ENCODE measurements around the gene SPNS1.
"Not testable (repeated sequence)": the region's sequence is repeated elsewhere in the genome, so short reads cannot be mapped to it uniquely, and the experiment has no call there.

The SPNS1 gene, protein sequence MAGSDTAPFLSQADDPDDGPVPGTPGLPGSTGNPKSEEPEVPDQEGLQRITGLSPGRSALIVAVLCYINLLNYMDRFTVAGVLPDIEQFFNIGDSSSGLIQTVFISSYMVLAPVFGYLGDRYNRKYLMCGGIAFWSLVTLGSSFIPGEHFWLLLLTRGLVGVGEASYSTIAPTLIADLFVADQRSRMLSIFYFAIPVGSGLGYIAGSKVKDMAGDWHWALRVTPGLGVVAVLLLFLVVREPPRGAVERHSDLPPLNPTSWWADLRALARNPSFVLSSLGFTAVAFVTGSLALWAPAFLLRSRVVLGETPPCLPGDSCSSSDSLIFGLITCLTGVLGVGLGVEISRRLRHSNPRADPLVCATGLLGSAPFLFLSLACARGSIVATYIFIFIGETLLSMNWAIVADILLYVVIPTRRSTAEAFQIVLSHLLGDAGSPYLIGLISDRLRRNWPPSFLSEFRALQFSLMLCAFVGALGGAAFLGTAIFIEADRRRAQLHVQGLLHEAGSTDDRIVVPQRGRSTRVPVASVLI

GRCh38 chr16:28974437-28975157 is at the start of gene SPNS1:
SPNS1 (plus strand) TSS chr16:28974778; CDS start chr16:28975152, 374 bp downstream.
- peak; percentile 82 for DNase-seq (ENCODE audit: low read depth)

DNA sequence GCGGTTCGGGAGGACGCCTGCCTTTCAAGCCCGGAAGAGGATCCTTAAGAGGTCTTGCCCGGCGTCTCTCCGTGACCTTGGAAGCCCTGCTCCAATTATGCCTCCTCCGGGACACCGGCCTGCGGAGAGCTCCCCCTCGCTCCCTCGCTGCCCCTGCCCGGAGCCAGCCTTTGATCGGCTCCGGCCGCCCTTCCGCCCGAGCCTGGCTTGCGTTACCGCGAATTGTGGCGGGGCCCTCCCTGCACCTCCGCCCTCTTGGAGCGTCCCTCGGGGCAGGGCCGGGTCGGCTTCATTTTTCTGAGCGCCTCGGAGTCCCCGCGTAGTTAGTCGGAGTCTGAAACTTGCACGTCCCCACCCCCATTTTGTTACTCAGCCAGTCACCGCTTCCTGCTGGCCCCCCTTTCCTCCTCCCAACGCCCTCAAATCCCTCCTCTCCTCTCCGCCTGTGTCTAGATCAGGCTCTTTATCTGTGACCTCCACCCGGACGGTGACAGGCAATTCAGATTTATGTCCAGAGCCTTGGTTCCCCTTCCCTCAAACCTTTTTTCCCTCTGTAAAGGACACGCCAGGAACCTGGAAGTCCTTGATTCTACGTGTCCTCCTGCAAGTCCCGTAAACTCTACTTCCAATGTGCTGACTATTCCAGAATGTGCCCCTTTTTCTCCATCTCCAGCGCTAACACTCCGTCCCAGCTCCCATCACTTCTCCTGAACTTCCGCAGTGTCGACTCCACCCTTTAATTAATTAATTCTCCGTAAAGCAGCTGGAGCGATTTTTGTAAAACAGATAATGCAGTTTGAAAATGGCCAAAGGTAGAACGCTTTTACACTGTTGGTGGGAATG is 49.0 kb upstream of the SPNS1 start:
- no peak for DNase-seq (ENCODE audit: low read depth)

DNA sequence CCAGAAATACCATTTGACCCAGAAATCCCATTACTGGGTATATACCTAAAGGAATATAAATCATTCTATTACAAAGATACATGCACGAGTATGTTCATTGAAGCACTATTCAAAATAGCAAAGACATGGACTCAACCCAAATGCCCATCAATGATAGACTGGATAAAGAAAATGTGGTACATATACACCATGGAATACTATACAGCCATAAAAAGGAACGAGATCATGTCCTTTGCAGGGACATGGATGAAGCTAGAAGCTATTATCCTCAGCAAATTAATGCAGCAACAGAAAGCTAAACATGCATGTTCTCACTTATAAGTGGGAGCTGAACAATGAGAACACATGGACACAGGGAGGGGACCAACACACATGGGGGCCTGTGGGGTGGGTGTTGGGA is 48.3 kb upstream of the SPNS1 start:
- DNase-seq (ENCODE audit: low read depth), result not testable (repeated sequence)

DNA sequence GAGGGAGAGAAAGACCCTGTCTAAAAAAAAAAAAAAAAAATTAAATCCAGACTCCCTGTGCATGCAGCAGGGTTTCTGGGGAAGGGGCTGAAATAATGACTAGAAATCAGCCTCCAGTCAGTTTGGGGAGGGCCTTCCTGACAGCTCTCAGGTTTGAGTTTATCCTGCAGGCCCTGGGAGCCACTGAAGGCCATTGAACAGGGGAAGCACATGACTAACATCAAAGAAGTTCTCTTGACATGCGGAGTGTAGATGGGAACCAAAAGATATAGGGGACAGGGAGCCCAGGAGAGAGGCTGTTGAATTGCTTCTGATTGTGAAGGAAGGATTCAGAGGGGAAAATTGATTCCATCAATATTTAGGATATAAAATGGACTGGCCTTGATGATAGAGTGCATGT is 46.8 kb upstream of the SPNS1 start:
- no peak for DNase-seq (ENCODE audit: low read depth)

DNA sequence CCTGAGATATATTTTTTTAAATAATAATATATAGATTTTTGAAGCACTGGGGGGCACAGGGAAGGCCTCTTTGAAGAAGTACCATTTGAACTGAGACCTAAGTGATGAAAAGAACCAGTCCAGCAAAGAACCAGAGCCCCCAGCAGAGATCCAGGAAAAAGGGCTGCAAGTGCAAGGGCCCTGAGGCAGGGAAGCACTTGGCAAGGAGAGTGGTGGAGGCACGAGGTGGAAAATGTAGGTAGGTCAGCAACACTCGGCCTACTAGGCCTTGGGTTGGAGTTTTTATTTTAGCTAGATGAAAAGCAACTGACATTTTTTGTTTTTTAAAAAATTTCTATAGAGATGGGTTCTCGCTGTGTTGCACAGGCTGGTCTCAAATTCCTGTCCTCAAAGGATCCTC is 44.4 kb upstream of the SPNS1 start:
- no peak for DNase-seq (ENCODE audit: low read depth)

DNA sequence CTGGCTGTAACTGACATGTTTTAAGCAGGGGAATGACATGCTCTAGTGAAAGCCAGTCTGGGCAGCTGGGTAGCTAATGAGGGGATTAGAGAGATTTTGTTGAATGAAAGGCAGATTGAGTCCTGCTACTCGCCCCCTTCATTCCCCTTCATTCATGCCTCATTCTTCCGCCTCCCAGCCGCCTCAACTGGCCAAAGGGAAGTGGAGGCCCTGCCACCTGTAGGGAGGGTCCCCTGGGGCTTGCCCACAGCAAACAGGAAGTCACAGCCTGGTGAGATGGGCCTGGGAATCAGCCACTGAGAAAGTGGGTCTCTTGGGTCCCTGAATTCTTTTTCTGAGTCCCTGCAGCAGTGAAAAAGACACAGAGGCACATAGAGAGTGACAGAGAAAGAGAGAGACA is 43.9 kb upstream of the SPNS1 start:
- no peak for DNase-seq (ENCODE audit: low read depth)

DNA sequence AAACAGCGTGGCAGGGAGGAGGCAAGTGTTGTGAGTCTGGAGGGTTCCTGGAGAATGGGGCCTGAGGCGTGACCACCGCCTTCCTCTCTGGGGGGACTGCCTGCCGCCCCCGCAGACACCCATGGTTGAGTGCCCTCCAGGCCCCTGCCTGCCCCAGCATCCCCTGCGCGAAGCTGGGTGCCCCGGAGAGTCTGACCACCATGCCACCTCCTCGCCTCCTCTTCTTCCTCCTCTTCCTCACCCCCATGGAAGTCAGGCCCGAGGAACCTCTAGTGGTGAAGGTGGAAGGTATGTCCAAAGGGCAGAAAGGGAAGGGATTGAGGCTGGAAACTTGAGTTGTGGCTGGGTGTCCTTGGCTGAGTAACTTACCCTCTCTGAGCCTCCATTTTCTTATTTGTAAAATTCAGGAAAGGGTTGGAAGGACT is 42.8 kb upstream of the SPNS1 start, which contains the start of gene CD19:
TSS of gene CD19 (plus strand) at position 171 of the 425 bp plus-strand sequence. CDS start at position 201, 30 bp downstream.
- DNase-seq (ENCODE audit: low read depth), result no peak

GRCh38 chr16:28932339-28933141 is 42.0 kb upstream of the SPNS1 start:
- DNase-seq (ENCODE audit: low read depth), result no peak

DNA sequence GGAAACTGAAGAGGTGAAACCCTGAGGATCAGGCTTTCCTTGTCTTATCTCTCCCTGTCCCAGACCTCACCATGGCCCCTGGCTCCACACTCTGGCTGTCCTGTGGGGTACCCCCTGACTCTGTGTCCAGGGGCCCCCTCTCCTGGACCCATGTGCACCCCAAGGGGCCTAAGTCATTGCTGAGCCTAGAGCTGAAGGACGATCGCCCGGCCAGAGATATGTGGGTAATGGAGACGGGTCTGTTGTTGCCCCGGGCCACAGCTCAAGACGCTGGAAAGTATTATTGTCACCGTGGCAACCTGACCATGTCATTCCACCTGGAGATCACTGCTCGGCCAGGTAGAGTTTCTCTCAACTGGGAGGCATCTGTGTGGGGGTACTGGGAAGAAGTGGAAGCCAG is 41.4 kb upstream of the SPNS1 start:
- DNase-seq (ENCODE audit: low read depth), result no peak

- DNase-seq (ENCODE audit: low read depth), result no peak
Observed at GRCh38 chr16:28935346-28935745, 39.2 kb upstream of the SPNS1 start.

- DNase-seq (ENCODE audit: low read depth), result peak; percentile 68
Observed at GRCh38 chr16:28935924-28936783, 38.4 kb upstream of the SPNS1 start.

DNA sequence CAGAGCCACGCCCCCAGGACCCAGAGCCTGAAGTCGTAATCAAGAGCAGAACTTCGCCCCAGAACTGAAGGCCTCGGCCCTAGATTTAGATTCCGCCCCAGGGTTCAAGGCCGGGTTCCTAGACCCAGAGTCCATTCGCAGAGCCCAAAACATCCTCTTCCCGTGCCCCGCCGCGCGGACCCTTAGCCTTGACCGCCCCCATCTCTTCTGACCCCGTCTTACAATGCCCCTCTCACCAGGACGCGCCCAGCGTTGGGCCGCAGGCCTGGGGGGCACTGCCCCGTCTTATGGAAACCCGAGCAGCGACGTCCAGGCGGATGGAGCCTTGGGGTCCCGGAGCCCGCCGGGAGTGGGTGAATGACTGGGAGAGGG is 37.8 kb upstream of the SPNS1 start:
- no peak for DNase-seq (ENCODE audit: low read depth)

GRCh38 chr16:28937222-28937876 is 37.2 kb upstream of the SPNS1 start:
- no peak for DNase-seq (ENCODE audit: low read depth)

DNA sequence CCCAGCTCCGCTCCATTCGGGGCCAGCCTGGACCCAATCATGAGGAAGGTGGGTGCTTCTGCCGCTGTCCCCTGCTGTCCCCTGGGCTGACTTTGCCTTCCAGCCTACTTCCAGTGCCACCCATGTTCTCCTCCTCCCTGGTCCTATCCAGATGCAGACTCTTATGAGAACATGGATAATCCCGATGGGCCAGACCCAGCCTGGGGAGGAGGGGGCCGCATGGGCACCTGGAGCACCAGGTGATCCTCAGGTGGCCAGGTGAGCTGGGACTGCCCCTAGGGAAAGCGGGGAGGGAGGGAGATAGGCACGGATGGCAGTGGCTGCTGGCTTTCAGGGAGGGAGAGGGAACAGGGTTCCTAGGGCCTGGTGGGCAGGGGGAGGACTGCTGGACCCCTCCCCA is 35.9 kb upstream of the SPNS1 start:
- DNase-seq (ENCODE audit: low read depth), result no peak

GRCh38 chr16:28939825-28940224 is 34.8 kb upstream of the SPNS1 start:
- not testable (repeated sequence) for DNase-seq (ENCODE audit: low read depth)

GRCh38 chr16:28943281-28943680 is 31.3 kb upstream of the SPNS1 start:
- DNase-seq (ENCODE audit: low read depth), result no peak

- no peak for DNase-seq (ENCODE audit: low read depth)
Observed at GRCh38 chr16:28946681-28947080, 27.9 kb upstream of the SPNS1 start.

DNA sequence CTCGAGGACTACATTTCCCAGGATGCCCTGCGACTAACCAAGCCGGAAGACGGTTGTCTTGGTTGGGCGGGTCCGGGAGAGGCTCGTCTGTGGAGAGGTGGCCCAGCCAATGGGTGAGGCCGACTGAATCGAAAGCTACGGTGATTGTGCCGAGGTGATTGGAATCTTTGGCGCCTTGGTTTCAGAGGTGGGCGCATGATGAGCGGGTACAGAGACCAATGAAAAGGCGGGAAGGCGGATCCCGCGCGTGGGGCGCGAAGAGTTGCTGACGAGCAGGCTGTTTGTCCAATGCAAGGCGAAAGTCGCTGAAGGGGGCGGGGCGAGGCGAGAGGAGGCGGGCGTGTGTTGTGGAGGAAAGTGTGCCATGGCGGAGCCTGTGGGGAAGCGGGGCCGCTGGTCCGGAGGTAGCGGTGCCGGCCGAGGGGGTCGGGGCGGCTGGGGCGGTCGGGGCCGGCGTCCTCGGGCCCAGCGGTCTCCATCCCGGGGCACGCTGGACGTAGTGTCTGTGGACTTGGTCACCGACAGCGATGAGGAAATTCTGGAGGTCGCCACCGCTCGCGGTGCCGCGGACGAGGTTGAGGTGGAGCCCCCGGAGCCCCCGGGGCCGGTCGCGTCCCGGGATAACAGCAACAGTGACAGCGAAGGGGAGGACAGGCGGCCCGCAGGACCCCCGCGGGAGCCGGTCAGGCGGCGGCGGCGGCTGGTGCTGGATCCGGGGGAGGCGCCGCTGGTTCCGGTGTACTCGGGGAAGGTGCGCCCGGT is 23.7 kb upstream of the SPNS1 start, which contains the start of gene NFATC2IP:
TSS of gene NFATC2IP (plus strand) at position 290 of the 762 bp plus-strand sequence. CDS start at position 365, 75 bp downstream.
- DNase-seq (ENCODE audit: low read depth), result peak; percentile 96

DNA sequence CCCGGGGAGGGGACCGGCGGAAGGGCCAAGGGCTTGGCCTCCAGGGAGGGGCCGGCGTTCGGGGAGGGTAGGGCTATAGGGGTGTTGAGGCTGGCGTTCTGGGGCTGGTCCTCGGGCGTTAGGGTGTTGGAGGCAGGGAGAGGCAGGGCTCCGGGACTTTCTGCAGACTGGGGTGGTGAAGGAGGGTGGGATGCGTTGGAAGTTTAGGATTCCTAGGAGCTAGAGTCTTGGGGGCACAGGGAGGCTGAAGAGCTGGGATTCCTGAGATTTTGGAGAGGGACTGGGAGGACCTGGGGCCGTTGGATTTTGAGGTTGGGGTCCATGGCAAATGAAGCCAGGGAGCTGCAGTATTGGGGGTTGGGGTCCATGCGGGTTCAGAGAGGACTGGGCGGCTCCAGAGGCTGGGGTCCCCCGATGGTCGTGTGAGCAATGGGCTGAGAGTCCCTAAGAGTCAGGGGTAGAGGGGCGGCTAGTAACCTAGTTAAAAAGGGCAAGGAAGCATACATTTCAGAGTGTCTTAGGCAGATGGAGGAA is 23.1 kb upstream of the SPNS1 start:
- DNase-seq (ENCODE audit: low read depth), result no peak
